K562 (cell line): ENCODE data around the gene SLC12A4. TPM values are rescaled to one million over a fixed set of nuclear protein-coding genes. Genes with fewer than 3 reads are reported as not detected.

ENCODE experiments used
- ATAC-seq: fragments of 200-7000 bp; cut with Tn5 transposase; 3 replicates; pipeline ENCODE4 v1.9.1; 2020; ENCODE audit warnings: moderate library complexity
- BruUV-seq: library from RNA; stranded (reverse); fragments of 400-500 nt; replicated peaks from 2 replicates; lab custom pipeline; 2021; lab: Mats Ljungman, UMichigan
- CTCF ChIA-PET: fragments of 300-600 bp; formaldehyde crosslinking; extraction: SDS; loops from one replicate; lab custom pipeline; 2021; ENCODE audit warnings: low intra/inter-chr PET ratio; lab: Yijun Ruan, JAX
- POLR2A ChIA-PET: fragments of 300-600, 350-650 bp; sonication (Branson Sonifier 250); formaldehyde crosslinking; extraction: SDS; loops from one replicate; lab custom pipeline; 2021; ENCODE audit warnings: antibody characterized with exemption, inconsistent platforms; lab: Yijun Ruan, JAX
- DNase-seq, 4 experiments: peaks; one replicate each; pipeline versions ENCODE4 v3.0.0 to v3.0.0-alpha.2; 2011 to 2018; ENCODE audit warnings: low spot score in 3 of 4, mixed read lengths in 3 of 4; ENCODE audit errors: extremely low read depth in 1 of 4
- FAIRE-seq: peaks from 2 replicates; lab custom pipeline; 2011; peaks lifted over from hg19 to GRCh38; lab: Jason Lieb, UNC
- H2AFZ ChIP-seq: 2 replicates; pipeline ENCODE4 v1.6.0; 2011; ENCODE audit warnings: low read depth, low read length, control low read depth, inconsistent platforms
- H3K27ac ChIP-seq: fragments of 200-600 bp; 3 replicates; pipeline ENCODE4 v1.8.0; 2011; ENCODE audit warnings: low read depth, mild to moderate bottlenecking, control low read depth, inconsistent platforms, low read length, moderate library complexity, mixed read lengths; ENCODE audit errors: extremely low read depth
- H3K27me3 ChIP-seq, 2 experiments: fragments of 300-600 bp in 1 of 2; 2 replicates in 1 of 2; 3 replicates in 1 of 2; pipeline versions ENCODE4 v1.6.0 to v1.8.0; 2011; ENCODE audit warnings: inconsistent platforms in 2 of 2, low read length in 2 of 2, mild to moderate bottlenecking in 1 of 2, mixed read lengths in 1 of 2, moderate library complexity in 1 of 2; ENCODE audit not compliant: control insufficient read depth in 2 of 2, insufficient read depth in 2 of 2
- H3K36me3 ChIP-seq: fragments of 300-600 bp; 3 replicates; pipeline ENCODE4 v1.8.0; 2011; ENCODE audit warnings: mild to moderate bottlenecking, low read length, inconsistent platforms; ENCODE audit not compliant: control insufficient read depth, insufficient read depth
- H3K4me1 ChIP-seq, 2 experiments: fragments of 200-600 bp in 1 of 2; replicated peaks in 1 of 2; 2 replicates in 1 of 2; 3 replicates in 1 of 2; pipeline versions ENCODE4 v1.5.1 to v1.8.0; 2011; ENCODE audit warnings: inconsistent platforms in 2 of 2, low read length in 2 of 2, mild to moderate bottlenecking in 1 of 2, mixed read lengths in 1 of 2, moderate library complexity in 1 of 2; ENCODE audit not compliant: control insufficient read depth in 2 of 2, insufficient read depth in 2 of 2
- H3K4me2 ChIP-seq: 2 replicates; pipeline ENCODE4 v1.6.1; 2011; ENCODE audit warnings: low read length, control low read depth, inconsistent platforms, mixed read lengths; ENCODE audit not compliant: insufficient read depth
- H3K4me3 ChIP-seq: fragments of 200-600 bp; sonication (generic), shearing (Covaris generic); 2 replicates; pipeline ENCODE4 v1.5.1; 2016; ENCODE audit warnings: control low read depth, inconsistent platforms
- H3K79me2 ChIP-seq: fragments of 200-600 bp; 3 replicates; pipeline ENCODE4 v1.8.0; 2011; ENCODE audit warnings: low read length, inconsistent platforms; ENCODE audit not compliant: control insufficient read depth, insufficient read depth
- H3K9ac ChIP-seq, 2 experiments: 2 replicates each; pipeline versions ENCODE4 v1.6.0 to v1.6.1; 2011; ENCODE audit warnings: low read depth in 2 of 2, low read length in 2 of 2, control low read depth in 1 of 2, inconsistent platforms in 1 of 2, mild to moderate bottlenecking in 1 of 2, mixed read lengths in 1 of 2; ENCODE audit not compliant: insufficient read depth in 1 of 2
- H3K9me1 ChIP-seq: one replicate; pipeline ENCODE4 v1.6.0; 2011; ENCODE audit warnings: inconsistent platforms, mild to moderate bottlenecking, low read length, moderate library complexity; ENCODE audit not compliant: control insufficient read depth, insufficient read depth
- H3K9me3 ChIP-seq: replicated peaks from 2 replicates; pipeline ENCODE4 v1.5.1; 2011; ENCODE audit warnings: low read depth, low read length, inconsistent platforms; ENCODE audit not compliant: control insufficient read depth, insufficient read depth
- H4K20me1 ChIP-seq: replicated peaks from 2 replicates; pipeline ENCODE4 v1.6.1; 2011; ENCODE audit warnings: low read length, inconsistent platforms, mixed read lengths; ENCODE audit not compliant: control insufficient read depth, insufficient read depth
- CTCFL ChIP-seq: IDR thresholded peaks from 2 replicates; pipeline ENCODE4 v1.6.1; 2011; ENCODE audit warnings: borderline replicate concordance, low read depth, mild to moderate bottlenecking, moderate library complexity, low read length; ENCODE audit not compliant: insufficient read depth, poor library complexity, severe bottlenecking
- FOXO4 ChIP-seq: fragments of 450-650 bp; formaldehyde crosslinking; IDR thresholded peaks from 2 replicates; pipeline ENCODE4 v1.4.0; 2020; ENCODE audit warnings: mild to moderate bottlenecking, moderate library complexity
- KLF1 ChIP-seq: fragments of 450-650 bp; IDR thresholded peaks from 2 replicates; pipeline ENCODE4 v1.6.1; 2016; ENCODE audit warnings: missing genetic modification characterization, missing compliant biosample characterization
- MITF ChIP-seq: IDR thresholded peaks from 2 replicates; pipeline ENCODE4 v1.6.1; 2014; ENCODE audit warnings: antibody characterized with exemption
- NFIC ChIP-seq: fragments of 450-650 bp; IDR thresholded peaks from 2 replicates; pipeline ENCODE4 v1.6.1; 2017; ENCODE audit warnings: mild to moderate bottlenecking, inconsistent platforms
- NR1H2 ChIP-seq: sonication (generic); formaldehyde crosslinking; IDR thresholded peaks from 2 replicates; pipeline ENCODE4 v1.4.0; 2020; ENCODE audit warnings: mild to moderate bottlenecking, missing genetic modification reagents
- POLR2G ChIP-seq: fragments of 200-400 bp; formaldehyde crosslinking; IDR thresholded peaks from 2 replicates; pipeline ENCODE4 v1.6.1; 2017; ENCODE audit warnings: low read depth, mild to moderate bottlenecking, antibody characterized with exemption, low read length, moderate library complexity
- RBFOX2 ChIP-seq: fragments of 200-400 bp; formaldehyde crosslinking; IDR thresholded peaks from 2 replicates; pipeline ENCODE4 v1.6.1; 2017; ENCODE audit warnings: low read depth, mild to moderate bottlenecking, low read length, moderate library complexity
- ZFPM2 ChIP-seq: fragments of 250-450 bp; sonication (Bioruptor Pico); IDR thresholded peaks from 2 replicates; pipeline ENCODE4 v1.5.1; 2022; ENCODE audit warnings: mild to moderate bottlenecking
- WGBS: fragments of 100-300 bp; shearing (Covaris generic); methylation state at CpG from one replicate; pipeline ENCODE4 v1.1.6; 2016; ENCODE audit warnings: low coverage, mixed read lengths; ENCODE audit not compliant: insufficient coverage; ENCODE audit errors: missing lambda C conversion rate; 5-methylcytosine and 5-hydroxymethylcytosine counted together
- in situ Hi-C: fragments of 300-500 bp; cut with MboI; formaldehyde crosslinking; loops from 4 replicates; pipeline ENCODE4 v1.15.0; 2018; ENCODE audit warnings: inconsistent platforms, mixed read lengths
- intact Hi-C: fragments of 100-400 bp; cut with micrococcal nuclease; formaldehyde crosslinking; loops from 2 replicates; pipeline ENCODE4 v1.14.2; 2022
- polyA plus RNA-seq, 8 experiments: library from polyadenylated mRNA; depleted of rRNA in 4 of 8; stranded (reverse) in 5 of 8; unstranded in 3 of 8; fragments of >200 nt; fragmentation: Nextera tagmentation in 2 of 8; fragmentation: Illumina TruSeq in 1 of 8; extraction: Ambion mirVana in 2 of 8; extraction: Trizol in 1 of 8; gene quantifications; 2 replicates each; pipeline versions ENCODE4 v1.2.1 to v1.2.3, GENCODE V29; 2011 to 2014; ENCODE audit warnings: inconsistent platforms in 1 of 8, missing spikeins in 1 of 8
- total RNA-seq, 7 experiments: library from RNA; depleted of rRNA in 6 of 7; stranded (reverse); fragments of >200 nt in 6 of 7; fragmentation: Illumina TruSeq in 2 of 7; extraction: Trizol in 2 of 7; gene quantifications; 2 replicates each; pipeline versions ENCODE4 v1.2.1 to v1.2.3, GENCODE V29; 2011 to 2021; ENCODE audit warnings: low replicate concordance in 1 of 7

SLC12A4 gene
- total and polyA plus RNA-seq, 9 of the 15 experiments (the other 6 are each of a cell fraction or from before 2014, with no cell fraction given): 0.75 to 43.5 (median 15.0) TPM

- no peak overlapping the region for H3K4me2 ChIP-seq
- no peak for ATAC-seq
- H2AFZ ChIP-seq: no peak overlapping the region
- ChIA-PET POLR2A (no interaction called here), CTCF (no interaction called here)
- H4K20me1 ChIP-seq: peaks cover 18% of the 10 kb centered on the region
- H3K27me3 ChIP-seq: no peaks in the 10 kb centered on the region
- peaks cover 14 to 38% of the 10 kb centered on the region in 2 experiments; a peak in 4 of 5 replicates for H3K4me1 ChIP-seq
- peaks cover 73% of the 10 kb centered on the region; the same call in 2 of the 3 replicates for H3K36me3 ChIP-seq
- TF ChIP-seq FOXO4: no peak
- peak; percentile 9; the same call in 1 of the 2 replicates for TF ChIP-seq RBFOX2
- TF ChIP-seq NFIC: peak; percentile 52
- TF ChIP-seq ZFPM2 (CRISPR knock-in tag): no peak
- TF ChIP-seq KLF1 (tag): no peak
- 0 out of 2 replicates have a peak, but pooled peaks have one; percentile 34 for TF ChIP-seq POLR2G
- TF ChIP-seq MITF: no peak
- no peak for TF ChIP-seq CTCFL
- TF ChIP-seq NR1H2 (CRISPR knock-in tag): no peak
- H3K4me3 ChIP-seq: no peak overlapping the region
- intact Hi-C loops: no loop called here
- peaks cover 9% of the 10 kb centered on the region for H3K9me1 ChIP-seq
- DNase-seq: no peak
- no TSS peak for BruUV-seq
- H3K9me3 ChIP-seq: no peaks in the 10 kb centered on the region
- H3K79me2 ChIP-seq: peaks cover 7% of the 10 kb centered on the region; the same call in 2 of the 3 replicates
- H3K27ac ChIP-seq: no peak overlapping the region
- FAIRE-seq: no peak
- H3K9ac ChIP-seq: 0 out of 4 replicates have a peak overlapping the region, but pooled peaks of 1 of the 2 experiments have one; percentile 24
- WGBS: 95% methylated on average over 9 of the region's 13 CpGs
- in situ Hi-C loops: no loop called here
Observed at GRCh38 chr16:67961551-67961957, 6.9 kb downstream of the SLC12A4 start.
